GM21447 (cell line): Measurements from ENCODE around the gene KAZN.
"Not testable (repeated sequence)": the region's sequence is repeated elsewhere in the genome, so short reads cannot be mapped to it uniquely, and the experiment has no call there.

Experiments
- ATAC-seq: cut with Tn5 transposase; IDR thresholded peaks from one replicate; pipeline ENCODE4 v1.9.1; 2021; ENCODE audit not compliant: unreplicated experiment

KAZN gene

GRCh38 chr1:14598498-14599182 lies at the start of gene KAZN:
KAZN (plus strand) TSS chr1:14598685.
- no peak for ATAC-seq

- no peak for ATAC-seq
These were observed 48.4 kb upstream of the KAZN start for GRCh38 chr1:14549897-14550620.

GRCh38 chr1:14551386-14551785 lies 47.1 kb upstream of the KAZN start:
- no peak for ATAC-seq

GRCh38 chr1:14552246-14552965 lies 46.1 kb upstream of the KAZN start:
- no peak for ATAC-seq

- ATAC-seq = no peak
These were observed 44.8 kb upstream of the KAZN start for GRCh38 chr1:14553711-14554110.

GRCh38 chr1:14555091-14555490 lies 43.4 kb upstream of the KAZN start:
- ATAC-seq = no peak

GRCh38 chr1:14561014-14561693 lies 37.3 kb upstream of the KAZN start:
- ATAC-seq = no peak

GRCh38 chr1:14565090-14565489 lies 33.4 kb upstream of the KAZN start:
- no peak for ATAC-seq

- ATAC-seq = no peak
These were observed 31.4 kb upstream of the KAZN start for GRCh38 chr1:14567056-14567455.

GRCh38 chr1:14567903-14568302 lies 30.6 kb upstream of the KAZN start:
- no peak for ATAC-seq

- ATAC-seq = no peak
These were observed 29.6 kb upstream of the KAZN start for GRCh38 chr1:14568716-14569355.

- no peak for ATAC-seq
These were observed 28.0 kb upstream of the KAZN start for GRCh38 chr1:14570514-14570913.

GRCh38 chr1:14571810-14572767 lies 26.4 kb upstream of the KAZN start:
- no peak for ATAC-seq

GRCh38 chr1:14572861-14573260 lies 25.6 kb upstream of the KAZN start:
- ATAC-seq = no peak

GRCh38 chr1:14576155-14576554 lies 22.3 kb upstream of the KAZN start:
- ATAC-seq = no peak

GRCh38 chr1:14577261-14577660 lies 21.2 kb upstream of the KAZN start:
- no peak for ATAC-seq

GRCh38 chr1:14578156-14578555 lies 20.3 kb upstream of the KAZN start:
- no peak for ATAC-seq

GRCh38 chr1:14580295-14580694 lies 18.2 kb upstream of the KAZN start:
- not testable (repeated sequence) for ATAC-seq

GRCh38 chr1:14580986-14581385 lies 17.5 kb upstream of the KAZN start:
- ATAC-seq = no peak

GRCh38 chr1:14583788-14584187 lies 14.7 kb upstream of the KAZN start:
- no peak for ATAC-seq
